ENCODE data around the gene AQP2. TPM values are rescaled to one million over a fixed set of nuclear protein-coding genes. Genes with fewer than 3 reads are reported as not detected.

AQP2 gene
- total and polyA plus RNA-seq, 2 experiments from 2014 or later: 0.07 TPM; not detected in 1

- no peak for TF ChIP-seq ETS1 (IDR thresholded peaks at IDR 0.05)
- no peak for TF ChIP-seq ZNF114 (CRISPR knock-in tag; IDR thresholded peaks at IDR 0.05)
Measured at GRCh38 chr12:49969027-49969426, 18.5 kb downstream of the AQP2 start (continued).

GRCh38 chr12:49969651-49970429, 19.3 kb downstream of the AQP2 start:
- Histone ChIP-seq H3K36me3 (ENCODE audit: insufficient read depth) (no peaks in the 10 kb centered on the region), H3K4me2 (no peak overlapping the region), H3K9me2 (ENCODE audit: insufficient read depth) (no peaks in the 10 kb centered on the region), H3K27ac (ENCODE audit: low read depth) (no peak overlapping the region), H4K20me1 (replicated peaks; ENCODE audit: insufficient read depth) (no peaks in the 10 kb centered on the region), H3K4me3 (no peak overlapping the region), H3K79me2 (replicated peaks; ENCODE audit: insufficient read depth) (no peaks in the 10 kb centered on the region), H3K27me3 (ENCODE audit: insufficient read depth) (peaks cover 16% of the 10 kb centered on the region), H2AFZ (no peak overlapping the region), H3F3A (replicated peaks; ENCODE audit: low read depth) (no peaks in the 10 kb centered on the region), H3K4me1 (ENCODE audit: insufficient read depth) (peaks cover 1% of the 10 kb centered on the region; the same call in 1 of the 2 replicates)
- H3K36me3 Mint-ChIP-seq (ENCODE audit: low read depth): no peaks in the 10 kb centered on the region; the same call in 2 of the 3 replicates
- H3K4me3 Mint-ChIP-seq: no peak overlapping the region
- H3K27ac Mint-ChIP-seq: no peak overlapping the region
- H3K9me3 Mint-ChIP-seq: no peaks in the 10 kb centered on the region
- peaks cover 15% of the 10 kb centered on the region for H3K27me3 Mint-ChIP-seq (ENCODE audit: insufficient read depth, low read depth, poor library complexity)
- DNase-seq (ENCODE audit: low spot score) (no peak), ATAC-seq (no peak)
- H3K4me1 Mint-ChIP-seq: peaks cover 8% of the 10 kb centered on the region
- TF ChIP-seq REST (IDR thresholded peaks at IDR 0.05; ENCODE audit: unreplicated experiment) (no peak), EZH2 (IDR thresholded peaks at IDR 0.05; ENCODE audit: low read depth, unreplicated experiment) (no peak), ZNF331 (CRISPR knock-in tag; IDR thresholded peaks at IDR 0.05; ENCODE audit: low read depth) (no peak), EZH2phosphoT487 (IDR thresholded peaks at IDR 0.05; ENCODE audit: unreplicated experiment) (no peak), ETS1 (IDR thresholded peaks at IDR 0.05) (no peak), NANOG (IDR thresholded peaks at IDR 0.05; ENCODE audit: borderline replicate concordance) (no peak), JUNB (IDR thresholded peaks at IDR 0.05; ENCODE audit: unreplicated experiment) (no peak), POLR2AphosphoS5 (IDR thresholded peaks at IDR 0.05; ENCODE audit: low read depth) (no peak), ZNF462 (CRISPR knock-in tag; IDR thresholded peaks at IDR 0.05) (no peak)

Data from GM23338 (cell line).